ENCODE data around the gene PHB1.
"Not testable (repeated sequence)": the region's sequence is repeated elsewhere in the genome, so short reads cannot be mapped to it uniquely, and the experiment has no call there.

Gene PHB1

GRCh38 chr17:49431743-49432142, 17.1 kb upstream of the PHB1 start:
- peaks cover 40% of the 10 kb centered on the region for H3K27me3 Mint-ChIP-seq
- no peaks in the 10 kb centered on the region for H3K9me3 Mint-ChIP-seq
- H3K27ac Mint-ChIP-seq = no peak overlapping the region
- H3K36me3 Mint-ChIP-seq = no peaks in the 10 kb centered on the region
- ATAC-seq = no peak
- H3K4me1 Mint-ChIP-seq = no peaks in the 10 kb centered on the region
- no peak overlapping the region for H3K4me3 Mint-ChIP-seq

GRCh38 chr17:49425004-49425286, 10.3 kb upstream of the PHB1 start:
- H3K27me3 Mint-ChIP-seq = peaks cover 58% of the 10 kb centered on the region
- ATAC-seq = no peak
- no peaks in the 10 kb centered on the region for H3K4me1 Mint-ChIP-seq
- H3K4me3 Mint-ChIP-seq = no peak overlapping the region
- peaks cover 6% of the 10 kb centered on the region for H3K9me3 Mint-ChIP-seq
- peaks cover 6% of the 10 kb centered on the region for H3K36me3 Mint-ChIP-seq
- H3K27ac Mint-ChIP-seq = no peak overlapping the region

- not testable (repeated sequence) for H3K27ac Mint-ChIP-seq, ATAC-seq, H3K4me1 Mint-ChIP-seq, H3K36me3 Mint-ChIP-seq, H3K4me3 Mint-ChIP-seq, H3K9me3 Mint-ChIP-seq
- H3K27me3 Mint-ChIP-seq = peaks cover 60% of the 10 kb centered on the region
These were observed 9.8 kb upstream of the PHB1 start for GRCh38 chr17:49424276-49425003.

- Mint-ChIP-seq H3K9me3 (peaks cover 6% of the 10 kb centered on the region), H3K4me3 (no peak overlapping the region), H3K36me3 (peaks cover 6% of the 10 kb centered on the region), H3K27ac (no peak overlapping the region), H3K4me1 (no peaks in the 10 kb centered on the region), H3K27me3 (peaks cover 50% of the 10 kb centered on the region)
- ATAC-seq = no peak
These were observed 8.0 kb upstream of the PHB1 start for GRCh38 chr17:49422714-49423113.

GRCh38 chr17:49419761-49420160, 5.1 kb upstream of the PHB1 start:
- peaks cover 27% of the 10 kb centered on the region for H3K27me3 Mint-ChIP-seq
- H3K9me3 Mint-ChIP-seq, H3K36me3 Mint-ChIP-seq, H3K4me1 Mint-ChIP-seq, H3K27ac Mint-ChIP-seq, ATAC-seq, H3K4me3 Mint-ChIP-seq: not testable (repeated sequence)

GRCh38 chr17:49418754-49419740, 4.4 kb upstream of the PHB1 start:
- H3K27me3 Mint-ChIP-seq = peaks cover 20% of the 10 kb centered on the region
- not testable (repeated sequence) for H3K27ac Mint-ChIP-seq, H3K9me3 Mint-ChIP-seq, H3K4me3 Mint-ChIP-seq, ATAC-seq, H3K36me3 Mint-ChIP-seq
- peaks cover 14% of the 10 kb centered on the region for H3K4me1 Mint-ChIP-seq

- no peaks in the 10 kb centered on the region for H3K9me3 Mint-ChIP-seq
- peaks cover 21% of the 10 kb centered on the region for H3K36me3 Mint-ChIP-seq
- H3K27ac Mint-ChIP-seq = peak overlapping the region; percentile 76
- peak overlapping the region; percentile 92 for H3K4me3 Mint-ChIP-seq
- H3K27me3 Mint-ChIP-seq = no peaks in the 10 kb centered on the region
- ATAC-seq = no peak
- H3K4me1 Mint-ChIP-seq = peaks cover 14% of the 10 kb centered on the region
These were observed 436 bp downstream of the PHB1 start for GRCh38 chr17:49414271-49414621.

GRCh38 chr17:49409066-49409465, 5.6 kb downstream of the PHB1 start:
- no peak overlapping the region for H3K4me3 Mint-ChIP-seq
- H3K4me1 Mint-ChIP-seq = peaks cover 27% of the 10 kb centered on the region

GRCh38 chr17:49407981-49408501, 6.6 kb downstream of the PHB1 start:
- peaks cover 74% of the 10 kb centered on the region for H3K36me3 Mint-ChIP-seq
- ATAC-seq = peak; percentile 92
- peaks cover 33% of the 10 kb centered on the region for H3K4me1 Mint-ChIP-seq
- no peaks in the 10 kb centered on the region for H3K27me3 Mint-ChIP-seq
- H3K4me3 Mint-ChIP-seq = no peak overlapping the region
- peak overlapping the region; percentile 5 for H3K27ac Mint-ChIP-seq
- H3K9me3 Mint-ChIP-seq = no peaks in the 10 kb centered on the region

More at GRCh38 chr17:49409066-49409465, 5.6 kb downstream of the PHB1 start:
- ATAC-seq = no peak
- Mint-ChIP-seq H3K27ac (no peak overlapping the region), H3K9me3 (no peaks in the 10 kb centered on the region), H3K27me3 (no peaks in the 10 kb centered on the region), H3K36me3 (peaks cover 67% of the 10 kb centered on the region)

GRCh38 chr17:49407086-49407485, 7.6 kb downstream of the PHB1 start:
- no peak for ATAC-seq
- peaks cover 81% of the 10 kb centered on the region for H3K36me3 Mint-ChIP-seq
- H3K27ac Mint-ChIP-seq = no peak overlapping the region
- H3K9me3 Mint-ChIP-seq = no peaks in the 10 kb centered on the region
- peaks cover 33% of the 10 kb centered on the region for H3K4me1 Mint-ChIP-seq
- no peaks in the 10 kb centered on the region for H3K27me3 Mint-ChIP-seq
- H3K4me3 Mint-ChIP-seq = no peak overlapping the region

- no peaks in the 10 kb centered on the region for H3K27me3 Mint-ChIP-seq
- no peak overlapping the region for H3K27ac Mint-ChIP-seq
- peaks cover 33% of the 10 kb centered on the region for H3K4me1 Mint-ChIP-seq
- no peak for ATAC-seq
- H3K36me3 Mint-ChIP-seq = peaks cover 79% of the 10 kb centered on the region
- H3K4me3 Mint-ChIP-seq = no peak overlapping the region
- H3K9me3 Mint-ChIP-seq = no peaks in the 10 kb centered on the region
These were observed 8.1 kb downstream of the PHB1 start for GRCh38 chr17:49406421-49407061.

GRCh38 chr17:49404906-49405305, 9.8 kb downstream of the PHB1 start:
- H3K4me3 Mint-ChIP-seq = no peak overlapping the region
- no peaks in the 10 kb centered on the region for H3K27me3 Mint-ChIP-seq
- H3K4me1 Mint-ChIP-seq = peaks cover 33% of the 10 kb centered on the region
- H3K27ac Mint-ChIP-seq = peak overlapping the region; percentile 85
- no peaks in the 10 kb centered on the region for H3K9me3 Mint-ChIP-seq
- ATAC-seq = no peak
- H3K36me3 Mint-ChIP-seq = peaks cover 74% of the 10 kb centered on the region

- Mint-ChIP-seq H3K27ac (peak overlapping the region; percentile 85), H3K4me3 (no peak overlapping the region), H3K9me3 (no peaks in the 10 kb centered on the region), H3K27me3 (no peaks in the 10 kb centered on the region), H3K36me3 (peaks cover 72% of the 10 kb centered on the region), H3K4me1 (peaks cover 33% of the 10 kb centered on the region)
- peak; percentile 86 for ATAC-seq
These were observed 10.3 kb downstream of the PHB1 start for GRCh38 chr17:49404361-49404760.

GRCh38 chr17:49403514-49404289, 11.0 kb downstream of the PHB1 start:
- Mint-ChIP-seq H3K4me3 (no peak overlapping the region), H3K27me3 (no peaks in the 10 kb centered on the region), H3K27ac (peak overlapping the region; percentile 85), H3K4me1 (peaks cover 27% of the 10 kb centered on the region), H3K9me3 (no peaks in the 10 kb centered on the region), H3K36me3 (peaks cover 65% of the 10 kb centered on the region)
- no peak for ATAC-seq

GRCh38 chr17:49402706-49403105, 12.0 kb downstream of the PHB1 start:
- Mint-ChIP-seq H3K9me3 (no peaks in the 10 kb centered on the region), H3K4me3 (no peak overlapping the region), H3K36me3 (peaks cover 55% of the 10 kb centered on the region), H3K27ac (no peak overlapping the region), H3K4me1 (peaks cover 17% of the 10 kb centered on the region), H3K27me3 (no peaks in the 10 kb centered on the region)
- ATAC-seq = no peak
